ENCODE measurements around the gene CCL7. TPM values are rescaled to one million over a fixed set of nuclear protein-coding genes. Genes with fewer than 3 reads are reported as not detected.

The CCL7 gene
- total and polyA plus RNA-seq, 10 donors: not detected

GRCh38 chr17:34242587-34243363 is 27.2 kb upstream of the CCL7 start:
- peaks cover 0 to 7% (median 0%) of the 10 kb centered on the region in 7 donors for H3K27me3 ChIP-seq (replicated peaks in 1 of 7)
- H3K4me1 ChIP-seq: peaks cover 36 to 99% (median 82%) of the 10 kb centered on the region in 6 donors
- no peaks in the 10 kb centered on the region for H3K36me3 ChIP-seq
- intact Hi-C loops (cut with DNase I; ENCODE audit: low total_unique reads): no loop called here
- peak overlapping the region in 7 of 8 donors; percentile 72 to 88 (median 85) for H3K27ac ChIP-seq
- H3K9me3 ChIP-seq: no peaks in the 10 kb centered on the region
- H3K4me3 ChIP-seq: peak overlapping the region in 1 of 8 donors; percentile 36
- TF ChIP-seq POLR2AphosphoS5 (IDR thresholded peaks at IDR 0.05): no peak
- no peak for TF ChIP-seq POLR2A (IDR thresholded peaks at IDR 0.05)
- TF ChIP-seq, protein P1, sequence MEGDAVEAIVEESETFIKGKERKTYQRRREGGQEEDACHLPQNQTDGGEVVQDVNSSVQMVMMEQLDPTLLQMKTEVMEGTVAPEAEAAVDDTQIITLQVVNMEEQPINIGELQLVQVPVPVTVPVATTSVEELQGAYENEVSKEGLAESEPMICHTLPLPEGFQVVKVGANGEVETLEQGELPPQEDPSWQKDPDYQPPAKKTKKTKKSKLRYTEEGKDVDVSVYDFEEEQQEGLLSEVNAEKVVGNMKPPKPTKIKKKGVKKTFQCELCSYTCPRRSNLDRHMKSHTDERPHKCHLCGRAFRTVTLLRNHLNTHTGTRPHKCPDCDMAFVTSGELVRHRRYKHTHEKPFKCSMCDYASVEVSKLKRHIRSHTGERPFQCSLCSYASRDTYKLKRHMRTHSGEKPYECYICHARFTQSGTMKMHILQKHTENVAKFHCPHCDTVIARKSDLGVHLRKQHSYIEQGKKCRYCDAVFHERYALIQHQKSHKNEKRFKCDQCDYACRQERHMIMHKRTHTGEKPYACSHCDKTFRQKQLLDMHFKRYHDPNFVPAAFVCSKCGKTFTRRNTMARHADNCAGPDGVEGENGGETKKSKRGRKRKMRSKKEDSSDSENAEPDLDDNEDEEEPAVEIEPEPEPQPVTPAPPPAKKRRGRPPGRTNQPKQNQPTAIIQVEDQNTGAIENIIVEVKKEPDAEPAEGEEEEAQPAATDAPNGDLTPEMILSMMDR (IDR thresholded peaks at IDR 0.05 in 8 of 11, conservative IDR thresholded peaks at IDR 0.05 in 3 of 11): no peak
- no peak for DNase-seq
- 27 to 42% (median 33%) methylated on average over 8 of the region's 8 CpGs for WGBS, 5 donors

GRCh38 chr17:34243364-34244320 is 26.4 kb upstream of the CCL7 start:
- Histone ChIP-seq H3K27me3 (replicated peaks in 1 of 7) (peaks cover 0 to 7% (median 0%) of the 10 kb centered on the region in 7 donors), H3K4me3 (peak overlapping the region in 1 of 8 donors; percentile 36), H3K9me3 (no peaks in the 10 kb centered on the region), H3K27ac (peak overlapping the region in 7 of 8 donors; percentile 72 to 88 (median 85)), H3K36me3 (no peaks in the 10 kb centered on the region), H3K4me1 (peaks cover 35 to 98% (median 78%) of the 10 kb centered on the region in 6 donors)
- TF ChIP-seq, protein P1 (IDR thresholded peaks at IDR 0.05 in 8 of 11, conservative IDR thresholded peaks at IDR 0.05 in 3 of 11): no peak
- TF ChIP-seq POLR2A (IDR thresholded peaks at IDR 0.05): no peak
- no peak for TF ChIP-seq POLR2AphosphoS5 (IDR thresholded peaks at IDR 0.05)
- 65 to 77% (median 68%) methylated on average over 7 of the region's 7 CpGs for WGBS, 5 donors
- intact Hi-C loops (cut with DNase I; ENCODE audit: low total_unique reads): no loop called here
- no peak for DNase-seq

GRCh38 chr17:34245351-34245905 is 24.6 kb upstream of the CCL7 start:
- no peak for DNase-seq
- no peak for TF ChIP-seq POLR2AphosphoS5 (IDR thresholded peaks at IDR 0.05)
- TF ChIP-seq, protein P1 (IDR thresholded peaks at IDR 0.05 in 8 of 11, conservative IDR thresholded peaks at IDR 0.05 in 3 of 11): no peak
- TF ChIP-seq POLR2A (IDR thresholded peaks at IDR 0.05): no peak
- H3K4me1 ChIP-seq: peaks cover 35 to 99% (median 73%) of the 10 kb centered on the region in 6 donors
- intact Hi-C loops (cut with DNase I; ENCODE audit: low total_unique reads): no loop called here
- peak overlapping the region in 5 of 8 donors; percentile 61 to 88 (median 84) for H3K27ac ChIP-seq
- no peaks in the 10 kb centered on the region for H3K9me3 ChIP-seq
- H3K36me3 ChIP-seq: no peaks in the 10 kb centered on the region
- H3K27me3 ChIP-seq (replicated peaks in 1 of 7): peaks cover 0 to 7% (median 0%) of the 10 kb centered on the region in 7 donors
- WGBS, 5 donors: 70 to 87% (median 74%) methylated on average over 6 of the region's 6 CpGs
- no peak overlapping the region for H3K4me3 ChIP-seq
